Neural cell (in vitro differentiated cells): ENCODE data around the gene ASIC2.

Experiments
- EP300 ChIP-seq: fragments of 450-650 bp; conservative IDR thresholded peaks from 2 replicates; pipeline ENCODE4 v1.6.1; 2014; ENCODE audit warnings: antibody characterized with exemption, mild to moderate bottlenecking, moderate library complexity; ENCODE audit not compliant: poor library complexity, severe bottlenecking
- EZH2 ChIP-seq: fragments of 200-600, 300-800 bp; shearing (Covaris generic), sonication (generic); IDR thresholded peaks from 2 replicates; pipeline ENCODE4 v1.6.1; 2014; ENCODE audit warnings: antibody characterized with exemption, low read length, borderline replicate concordance, mild to moderate bottlenecking; ENCODE audit not compliant: insufficient read depth, poor library complexity, severe bottlenecking

GRCh38 chr17:33290253-33290652 is 2.8 kb downstream of the ASIC2 start:
- TF ChIP-seq EZH2 (no peak), EP300 (no peak)
